Ishikawa (cell line): Measurements from ENCODE around the gene CEP112.

Experiments
- CEBPB ChIP-seq: IDR thresholded peaks from 2 replicates; pipeline ENCODE4 v1.6.1; 2012
- CREB1 ChIP-seq: IDR thresholded peaks from 2 replicates; pipeline ENCODE4 v1.6.1; 2012; ENCODE audit warnings: low read depth
- EGR1 ChIP-seq: IDR thresholded peaks from 2 replicates; pipeline ENCODE4 v1.6.1; 2012
- EP300 ChIP-seq: IDR thresholded peaks from 2 replicates; pipeline ENCODE4 v1.6.1; 2012; ENCODE audit warnings: borderline replicate concordance
- FOXM1 ChIP-seq: IDR thresholded peaks from 2 replicates; pipeline ENCODE4 v1.6.1; 2012; ENCODE audit warnings: low read depth, borderline replicate concordance
- NFIC ChIP-seq: IDR thresholded peaks from 2 replicates; pipeline ENCODE4 v1.6.1; 2012
- RAD21 ChIP-seq: IDR thresholded peaks from 2 replicates; pipeline ENCODE4 v1.6.1; 2012; ENCODE audit warnings: low read depth
- REST ChIP-seq: IDR thresholded peaks from 2 replicates; pipeline ENCODE4 v1.6.1; 2012; ENCODE audit warnings: low read depth, mild to moderate bottlenecking
- TAF1 ChIP-seq: IDR thresholded peaks from 2 replicates; pipeline ENCODE4 v1.6.1; 2012; ENCODE audit warnings: low read depth, mild to moderate bottlenecking
- TCF12 ChIP-seq: IDR thresholded peaks from 2 replicates; pipeline ENCODE4 v1.6.1; 2012; ENCODE audit warnings: low read depth
- TEAD4 ChIP-seq: IDR thresholded peaks from 2 replicates; pipeline ENCODE4 v1.6.1; 2012
- USF1 ChIP-seq: IDR thresholded peaks from 2 replicates; pipeline ENCODE4 v1.6.1; 2012
- YY1 ChIP-seq: IDR thresholded peaks from 2 replicates; pipeline ENCODE4 v1.6.1; 2012; ENCODE audit warnings: low read depth
- ZBTB7A ChIP-seq: IDR thresholded peaks from 2 replicates; pipeline ENCODE4 v1.6.1; 2012; ENCODE audit warnings: low read depth
- TF ChIP-seq, protein P1 (sequence below): IDR thresholded peaks from 2 replicates; pipeline ENCODE4 v1.6.1; 2012

CEP112 gene

GRCh38 chr17:66073384-66073783 lies 118.5 kb downstream of the CEP112 start:
- TF ChIP-seq, protein P1, sequence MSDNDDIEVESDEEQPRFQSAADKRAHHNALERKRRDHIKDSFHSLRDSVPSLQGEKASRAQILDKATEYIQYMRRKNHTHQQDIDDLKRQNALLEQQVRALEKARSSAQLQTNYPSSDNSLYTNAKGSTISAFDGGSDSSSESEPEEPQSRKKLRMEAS, result no peak

GRCh38 chr17:66063686-66064085 lies 128.2 kb downstream of the CEP112 start:
- no peak for TF ChIP-seq FOXM1
- TF ChIP-seq REST, result no peak

DNA sequence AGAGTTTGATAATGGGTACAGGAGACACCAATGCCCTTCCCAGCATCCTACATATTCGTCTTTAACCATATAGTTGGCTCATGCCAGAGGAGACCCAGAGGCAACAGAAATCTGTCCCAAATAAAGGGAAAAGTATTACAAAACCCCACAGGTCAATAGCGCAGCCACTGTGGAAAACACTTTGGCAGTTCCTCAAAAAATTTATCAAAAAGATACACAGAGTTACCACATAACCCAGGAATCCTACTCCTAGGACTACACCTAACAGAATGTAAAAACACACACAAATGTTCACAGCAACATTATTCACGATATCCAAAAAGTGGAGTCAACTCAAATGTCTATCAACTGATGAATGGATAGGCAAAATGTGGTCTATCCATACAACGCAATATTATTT lies 135.8 kb downstream of the CEP112 start:
- TF ChIP-seq CREB1 (no peak), CEBPB (no peak)

GRCh38 chr17:66054242-66054641 lies 137.7 kb downstream of the CEP112 start:
- no peak for TF ChIP-seq TAF1
- no peak for TF ChIP-seq RAD21
- TF ChIP-seq ZBTB7A, result no peak
- no peak for TF ChIP-seq TCF12
- no peak for TF ChIP-seq USF1
- no peak for TF ChIP-seq FOXM1
- TF ChIP-seq TEAD4, result no peak

DNA sequence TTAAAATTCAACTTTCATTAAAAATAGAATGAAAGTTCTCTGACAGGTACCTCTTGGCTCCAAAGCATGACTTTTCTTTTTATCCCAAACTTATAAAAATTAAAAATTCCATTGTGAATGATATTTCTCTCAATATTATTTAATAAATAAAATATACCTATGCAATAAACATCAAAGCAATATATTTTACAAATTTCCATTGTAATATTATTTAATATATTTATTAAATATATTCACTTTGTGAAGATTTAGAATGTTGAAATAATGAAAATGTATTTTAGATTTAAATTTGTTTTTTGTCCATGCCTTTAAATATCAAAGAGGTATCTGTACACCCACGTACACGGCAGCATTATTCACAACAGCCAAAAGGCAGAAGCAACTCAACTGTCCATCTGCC lies 147.8 kb downstream of the CEP112 start:
- no peak for TF ChIP-seq CEBPB
- TF ChIP-seq EP300, result no peak
- TF ChIP-seq RAD21, result no peak
- no peak for TF ChIP-seq REST
- no peak for TF ChIP-seq YY1
- TF ChIP-seq USF1, result no peak
- TF ChIP-seq ZBTB7A, result no peak
- TF ChIP-seq TCF12, result no peak
- TF ChIP-seq, protein P1, result no peak
- no peak for TF ChIP-seq FOXM1
- TF ChIP-seq CREB1, result no peak
- TF ChIP-seq EGR1, result no peak
- no peak for TF ChIP-seq TEAD4

GRCh38 chr17:66043419-66043818 lies 148.5 kb downstream of the CEP112 start:
- no peak for TF ChIP-seq FOXM1
- TF ChIP-seq, protein P1, result no peak
- TF ChIP-seq ZBTB7A, result no peak
- TF ChIP-seq RAD21, result no peak
- no peak for TF ChIP-seq NFIC

DNA sequence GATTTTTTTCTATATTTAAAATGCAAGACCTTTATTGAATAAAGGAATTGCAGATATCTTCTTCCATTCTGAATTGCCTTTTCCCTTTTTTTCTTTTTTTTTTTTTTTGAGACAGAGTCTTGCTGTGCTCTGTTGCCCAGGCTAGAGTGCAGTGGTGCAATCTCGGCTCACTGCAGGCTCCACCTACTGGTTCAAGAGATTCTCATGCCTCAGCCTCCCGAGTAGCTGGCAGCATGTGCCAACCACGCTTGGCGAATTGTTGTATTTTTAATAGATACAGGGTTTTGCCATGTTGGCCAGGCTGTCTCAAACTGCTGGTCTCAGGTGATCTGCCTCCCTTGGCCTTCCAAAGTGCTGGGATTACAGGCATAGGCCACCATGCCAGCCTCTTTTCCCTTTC lies 151.5 kb downstream of the CEP112 start:
- TF ChIP-seq CREB1 (no peak), EP300 (no peak), ZBTB7A (no peak), YY1 (no peak), TAF1 (no peak), FOXM1 (no peak), REST (no peak), TEAD4 (no peak), CEBPB (no peak)
